Measurements from ENCODE around the gene ISOC2. TPM values are rescaled to one million over a fixed set of nuclear protein-coding genes. Genes with fewer than 3 reads are reported as not detected.

The ISOC2 gene
- polyA plus RNA-seq, 3 donors = 14.8 to 20.2 (median 14.9) TPM

DNA sequence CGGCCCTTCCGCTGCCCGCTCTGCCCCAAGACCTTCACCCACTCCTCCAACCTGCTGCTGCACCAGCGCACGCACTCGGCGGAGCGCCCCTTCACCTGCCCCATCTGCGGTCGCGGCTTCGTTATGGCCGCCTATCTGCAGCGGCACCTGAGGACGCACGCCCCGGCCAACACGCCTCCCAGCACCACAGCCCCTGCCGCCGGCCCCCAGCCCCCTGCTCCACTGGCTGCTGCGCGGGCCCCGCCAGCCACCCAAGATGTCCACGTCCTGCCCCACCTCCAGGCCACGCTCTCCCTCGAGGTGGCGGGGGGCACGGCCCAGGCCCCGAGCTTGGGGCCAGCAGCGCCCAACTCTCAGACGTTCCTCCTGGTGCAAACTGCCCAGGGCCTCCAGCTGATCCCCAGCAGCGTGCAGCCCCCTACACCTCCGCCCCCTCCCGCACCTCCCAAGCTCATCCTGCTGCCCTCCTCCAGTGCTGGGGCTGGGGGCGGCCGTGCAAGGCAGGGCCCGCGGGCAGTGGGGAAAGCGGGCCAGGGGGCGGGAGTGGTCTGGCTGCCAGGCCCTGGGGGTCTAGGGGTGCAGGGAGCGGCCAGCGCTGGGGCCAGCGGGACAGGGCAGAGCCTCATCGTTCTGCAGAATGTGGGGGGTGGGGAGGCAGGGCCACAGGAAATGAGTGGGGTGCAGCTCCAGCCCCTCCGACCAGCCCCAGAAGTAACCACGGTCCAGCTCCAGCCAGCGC, 21.7 kb upstream of the ISOC2 start:
- Mint-ChIP-seq H3K9me3 (peaks cover 0 to 2% (median 0%) of the 10 kb centered on the region in 7 donors), H3K27me3 (ENCODE audit: low read depth in 3 of 3) (peaks cover 2 to 28% (median 10%) of the 10 kb centered on the region in 3 donors), H3K4me1 (peaks cover 27% of the 10 kb centered on the region), H3K27ac (no peak overlapping the region), H3K4me3 (no peak overlapping the region), H3K36me3 (peaks cover 19 to 24% of the 10 kb centered on the region in 2 donors)
- TF ChIP-seq, protein P1, sequence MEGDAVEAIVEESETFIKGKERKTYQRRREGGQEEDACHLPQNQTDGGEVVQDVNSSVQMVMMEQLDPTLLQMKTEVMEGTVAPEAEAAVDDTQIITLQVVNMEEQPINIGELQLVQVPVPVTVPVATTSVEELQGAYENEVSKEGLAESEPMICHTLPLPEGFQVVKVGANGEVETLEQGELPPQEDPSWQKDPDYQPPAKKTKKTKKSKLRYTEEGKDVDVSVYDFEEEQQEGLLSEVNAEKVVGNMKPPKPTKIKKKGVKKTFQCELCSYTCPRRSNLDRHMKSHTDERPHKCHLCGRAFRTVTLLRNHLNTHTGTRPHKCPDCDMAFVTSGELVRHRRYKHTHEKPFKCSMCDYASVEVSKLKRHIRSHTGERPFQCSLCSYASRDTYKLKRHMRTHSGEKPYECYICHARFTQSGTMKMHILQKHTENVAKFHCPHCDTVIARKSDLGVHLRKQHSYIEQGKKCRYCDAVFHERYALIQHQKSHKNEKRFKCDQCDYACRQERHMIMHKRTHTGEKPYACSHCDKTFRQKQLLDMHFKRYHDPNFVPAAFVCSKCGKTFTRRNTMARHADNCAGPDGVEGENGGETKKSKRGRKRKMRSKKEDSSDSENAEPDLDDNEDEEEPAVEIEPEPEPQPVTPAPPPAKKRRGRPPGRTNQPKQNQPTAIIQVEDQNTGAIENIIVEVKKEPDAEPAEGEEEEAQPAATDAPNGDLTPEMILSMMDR (IDR thresholded peaks at IDR 0.05) = no peak
- Histone ChIP-seq H4K20me1 (ENCODE audit: insufficient read depth, low read length) (peaks cover 41% of the 10 kb centered on the region), H3K36me3 (replicated peaks in 1 of 2; ENCODE audit: control insufficient read depth in 1 of 2, insufficient read depth in 2 of 2, low read length in 2 of 2) (peaks cover 16 to 25% of the 10 kb centered on the region in 2 donors), H3K9ac (ENCODE audit: insufficient read depth, low read length, poor library complexity, severe bottlenecking) (no peak overlapping the region), H3K27ac (ENCODE audit: low read depth in 1 of 2, low read length in 2 of 2) (no peak overlapping the region), H3K27me3 (ENCODE audit: control insufficient read depth in 2 of 2, insufficient read depth in 2 of 2, low read length in 2 of 2) (no peaks in the 10 kb centered on the region), H2AFZ (ENCODE audit: insufficient read depth, low read depth, low read length, poor library complexity, severe bottlenecking) (no peak overlapping the region), H3K9me3 (replicated peaks in 1 of 2; ENCODE audit: control insufficient read depth in 1 of 2, insufficient read depth in 1 of 2, low read length in 2 of 2) (no peaks in the 10 kb centered on the region), H3K4me3 (replicated peaks in 1 of 3; ENCODE audit: low read depth in 2 of 3, low read length in 3 of 3) (no peak overlapping the region), H3K4me2 (replicated peaks; ENCODE audit: extremely low read depth, low read length, poor library complexity, severe bottlenecking) (no peak overlapping the region), H3K79me2 (ENCODE audit: insufficient read depth, low read length) (peaks cover 11% of the 10 kb centered on the region), H3K4me1 (ENCODE audit: control insufficient read depth in 1 of 2, insufficient read depth in 2 of 2, low read length in 2 of 2) (peaks cover 12 to 19% of the 10 kb centered on the region in 2 donors)
- WGBS (ENCODE audit: insufficient coverage) = 97% methylated on average over 47 of the region's 47 CpGs
- DNase-seq = no peak
- intact Hi-C loops (cut with micrococcal nuclease) = no loop called here

DNA sequence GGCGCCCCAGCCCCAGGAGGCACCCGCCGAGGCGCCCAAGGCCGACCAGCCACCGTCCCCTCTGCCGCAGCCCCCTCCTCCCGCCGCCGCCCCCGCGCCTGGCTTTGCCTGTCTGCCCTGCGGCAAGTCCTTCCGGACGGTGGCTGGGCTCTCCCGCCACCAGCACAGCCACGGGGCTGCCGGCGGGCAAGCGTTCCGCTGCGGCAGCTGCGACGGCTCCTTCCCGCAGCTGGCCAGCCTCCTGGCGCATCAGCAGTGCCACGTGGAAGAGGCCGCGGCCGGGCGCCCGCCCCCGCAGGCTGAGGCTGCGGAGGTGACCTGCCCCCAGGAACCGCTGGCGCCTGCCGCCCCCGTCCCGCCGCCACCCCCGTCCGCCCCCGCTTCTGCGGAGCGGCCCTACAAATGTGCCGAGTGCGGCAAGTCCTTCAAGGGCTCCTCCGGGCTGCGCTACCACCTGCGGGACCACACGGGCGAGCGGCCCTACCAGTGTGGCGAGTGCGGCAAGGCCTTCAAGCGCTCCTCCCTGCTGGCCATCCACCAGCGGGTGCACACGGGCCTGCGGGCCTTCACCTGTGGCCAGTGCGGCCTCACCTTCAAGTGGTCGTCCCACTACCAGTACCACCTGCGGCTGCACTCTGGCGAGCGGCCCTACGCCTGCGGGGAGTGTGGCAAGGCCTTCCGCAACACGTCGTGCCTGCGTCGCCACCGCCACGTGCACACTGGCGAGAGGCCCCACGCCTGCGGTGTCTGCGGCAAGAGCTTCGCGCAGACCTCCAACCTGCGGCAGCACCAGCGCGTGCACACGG, 20.9 kb upstream of the ISOC2 start:
- DNase-seq = no peak
- Mint-ChIP-seq H3K36me3 (peaks cover 19 to 24% of the 10 kb centered on the region in 2 donors), H3K4me1 (peaks cover 32% of the 10 kb centered on the region), H3K4me3 (no peak overlapping the region), H3K27me3 (ENCODE audit: low read depth in 3 of 3) (peaks cover 2 to 20% (median 9%) of the 10 kb centered on the region in 3 donors), H3K9me3 (peaks cover 0 to 2% (median 0%) of the 10 kb centered on the region in 7 donors), H3K27ac (no peak overlapping the region)
- Histone ChIP-seq H3K9me3 (replicated peaks in 1 of 2; ENCODE audit: control insufficient read depth in 1 of 2, insufficient read depth in 1 of 2, low read length in 2 of 2) (no peaks in the 10 kb centered on the region), H3K27ac (ENCODE audit: low read depth in 1 of 2, low read length in 2 of 2) (no peak overlapping the region), H3K27me3 (ENCODE audit: control insufficient read depth in 2 of 2, insufficient read depth in 2 of 2, low read length in 2 of 2) (no peaks in the 10 kb centered on the region), H2AFZ (ENCODE audit: insufficient read depth, low read depth, low read length, poor library complexity, severe bottlenecking) (no peak overlapping the region), H3K4me3 (replicated peaks in 1 of 3; ENCODE audit: low read depth in 2 of 3, low read length in 3 of 3) (no peak overlapping the region), H3K4me1 (ENCODE audit: control insufficient read depth in 1 of 2, insufficient read depth in 2 of 2, low read length in 2 of 2) (peaks cover 18 to 27% of the 10 kb centered on the region in 2 donors), H3K79me2 (ENCODE audit: insufficient read depth, low read length) (peaks cover 19% of the 10 kb centered on the region), H3K9ac (ENCODE audit: insufficient read depth, low read length, poor library complexity, severe bottlenecking) (no peak overlapping the region), H3K4me2 (replicated peaks; ENCODE audit: extremely low read depth, low read length, poor library complexity, severe bottlenecking) (no peak overlapping the region), H3K36me3 (replicated peaks in 1 of 2; ENCODE audit: control insufficient read depth in 1 of 2, insufficient read depth in 2 of 2, low read length in 2 of 2) (peaks cover 16 to 25% of the 10 kb centered on the region in 2 donors), H4K20me1 (ENCODE audit: insufficient read depth, low read length) (peaks cover 47% of the 10 kb centered on the region)
- intact Hi-C loops (cut with micrococcal nuclease) = no loop called here
- 98% methylated on average over 73 of the region's 83 CpGs for WGBS (ENCODE audit: insufficient coverage)
- TF ChIP-seq, protein P1 (IDR thresholded peaks at IDR 0.05) = no peak
